Thyroid gland (tissue), 4 donors: ENCODE data around the gene ZBTB37. TPM values are rescaled to one million over a fixed set of nuclear protein-coding genes. Genes with fewer than 3 reads are reported as not detected.

Experiments used
- DNase-seq, 2 donors: peaks; one replicate each; pipeline ENCODE4 v3.0.0-alpha.2; 2019
- H3K27ac ChIP-seq, 3 donors: fragments of 200-600 bp; sonication (generic); 1 replicate in 2 of 3; 2 replicates in 1 of 3; pipeline ENCODE4 v1.5.1; 2016 to 2019; ENCODE audit warnings: mild to moderate bottlenecking in 1 of 3, moderate library complexity in 1 of 3
- H3K27me3 ChIP-seq: fragments of 200-600 bp; sonication (generic); one replicate; pipeline ENCODE4 v1.5.1; 2019
- H3K36me3 ChIP-seq, 2 donors: fragments of 200-600 bp; sonication (generic); one replicate each; pipeline ENCODE4 v1.5.1; 2016 to 2019
- H3K4me1 ChIP-seq, 2 donors: fragments of 200-600 bp; sonication (generic); one replicate each; pipeline ENCODE4 v1.5.1; 2017 to 2019
- H3K4me3 ChIP-seq, 3 donors: fragments of 200-600 bp; sonication (generic); replicated peaks in 1 of 3; 1 replicate in 2 of 3; 2 replicates in 1 of 3; pipeline ENCODE4 v1.5.1; 2016; ENCODE audit warnings: mild to moderate bottlenecking in 1 of 3
- H3K9me3 ChIP-seq: fragments of 200-600 bp; sonication (generic); one replicate; pipeline ENCODE4 v1.5.1; 2017
- POLR2A ChIP-seq, 2 donors: fragments of 450-650 bp; IDR thresholded peaks; one replicate each; pipeline ENCODE4 v1.6.1; 2017; ENCODE audit warnings: antibody characterized with exemption in 2 of 2, mild to moderate bottlenecking in 2 of 2, moderate library complexity in 1 of 2
- WGBS, 2 donors: methylation state at CpG; one replicate each; pipeline ENCODE4 v1.1.5; 2017; 5-methylcytosine and 5-hydroxymethylcytosine counted together
- intact Hi-C: fragments of 100-400 bp; cut with DNase I; formaldehyde crosslinking; loops from one replicate; pipeline ENCODE4 v1.15.1; 2023
- total RNA-seq, 4 donors: library from RNA; depleted of rRNA; stranded (reverse); fragments of >200 nt; gene quantifications; one replicate each; pipeline ENCODE4 v1.2.3, GENCODE V29; 2016
- TF ChIP-seq, protein P1 (sequence below), 6 experiments: fragments of 200-600 bp in 3 of 6; fragments of 450-650 bp in 3 of 6; sonication (generic) in 3 of 6; IDR thresholded peaks; one replicate each; pipeline ENCODE4 v1.5.1; 2016 to 2019; ENCODE audit warnings: antibody characterized with exemption in 6 of 6, mild to moderate bottlenecking in 2 of 6, inconsistent platforms in 1 of 6, moderate library complexity in 1 of 6

ZBTB37 gene
- total RNA-seq, 4 donors from 2014 or later, result 14.6 to 24.4 (median 17.3) TPM

DNA sequence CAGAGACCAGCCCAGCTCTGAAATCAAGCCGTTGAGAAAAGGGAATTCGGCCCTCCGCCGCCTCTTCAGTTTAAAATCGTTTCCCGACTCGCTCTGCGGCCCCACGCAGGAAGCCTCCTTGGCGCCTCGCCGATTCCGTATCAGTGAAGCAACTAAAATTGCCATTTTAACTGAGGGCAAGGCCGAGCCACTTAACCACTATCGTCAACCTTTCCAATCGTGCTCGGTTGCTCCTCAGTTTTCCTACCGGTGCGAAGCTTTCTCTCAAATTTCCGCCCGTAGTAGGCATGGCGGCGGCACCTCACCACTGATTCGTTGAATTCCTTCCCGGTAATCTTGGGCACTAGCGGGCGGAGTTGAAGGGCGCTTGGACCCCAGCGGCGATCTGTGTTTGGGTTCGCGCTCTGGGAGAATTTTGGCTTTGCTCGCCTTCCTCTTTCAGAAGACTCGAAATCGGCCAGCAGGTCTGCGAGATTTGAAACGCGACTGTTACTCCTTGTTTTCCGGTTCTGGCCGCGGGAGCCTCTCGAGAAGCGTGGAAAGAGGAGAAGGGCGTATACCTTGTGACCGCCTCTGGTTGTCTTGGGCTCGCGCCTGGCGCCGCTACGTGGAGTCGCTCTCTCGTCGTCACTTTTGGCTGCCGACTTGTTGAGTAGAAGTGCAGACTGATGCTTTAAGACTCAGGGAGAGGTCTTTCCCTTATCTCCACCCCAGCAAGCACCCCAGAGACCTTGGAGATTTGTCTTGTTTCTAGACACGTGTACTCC lies 43.7 kb upstream of the ZBTB37 start, which contains the start of the genes CENPL and DARS2:
Gene CENPL, minus strand, starts transcription at position 569 of the 767 bp plus-strand sequence. CDS start 13,584 bp downstream, outside the sequence.
Gene DARS2, plus strand, starts transcription at position 359 of the 767 bp plus-strand sequence. CDS start 557 bp downstream, outside the sequence.
- intact Hi-C loops, result loop anchor here (5.0 to 10.0 kb wide), 2 partner anchors 43 to 400 kb away; partner anchors contain the start of genes GAS5 and ZBTB37
- Histone ChIP-seq H3K9me3 (no peaks in the 10 kb centered on the region), H3K27me3 (no peaks in the 10 kb centered on the region), H3K4me1 (peaks cover 5 to 10% of the 10 kb centered on the region in 2 donors), H3K36me3 (no peaks in the 10 kb centered on the region), H3K27ac (peak within 1 kb of the TSS; percentile 66 to 95 (median 80)), H3K4me3 (peak within 1 kb of the TSS; percentile 26 to 84 (median 49))
- peak; percentile 97 to 99 for DNase-seq
- WGBS, 2 donors, result 1% methylated on average over 43 to 55 of the region's 55 CpGs
- peak in 1 of 2 donors; percentile 58 for TF ChIP-seq POLR2A (IDR thresholded peaks at IDR 0.05)
- TF ChIP-seq, protein P1, sequence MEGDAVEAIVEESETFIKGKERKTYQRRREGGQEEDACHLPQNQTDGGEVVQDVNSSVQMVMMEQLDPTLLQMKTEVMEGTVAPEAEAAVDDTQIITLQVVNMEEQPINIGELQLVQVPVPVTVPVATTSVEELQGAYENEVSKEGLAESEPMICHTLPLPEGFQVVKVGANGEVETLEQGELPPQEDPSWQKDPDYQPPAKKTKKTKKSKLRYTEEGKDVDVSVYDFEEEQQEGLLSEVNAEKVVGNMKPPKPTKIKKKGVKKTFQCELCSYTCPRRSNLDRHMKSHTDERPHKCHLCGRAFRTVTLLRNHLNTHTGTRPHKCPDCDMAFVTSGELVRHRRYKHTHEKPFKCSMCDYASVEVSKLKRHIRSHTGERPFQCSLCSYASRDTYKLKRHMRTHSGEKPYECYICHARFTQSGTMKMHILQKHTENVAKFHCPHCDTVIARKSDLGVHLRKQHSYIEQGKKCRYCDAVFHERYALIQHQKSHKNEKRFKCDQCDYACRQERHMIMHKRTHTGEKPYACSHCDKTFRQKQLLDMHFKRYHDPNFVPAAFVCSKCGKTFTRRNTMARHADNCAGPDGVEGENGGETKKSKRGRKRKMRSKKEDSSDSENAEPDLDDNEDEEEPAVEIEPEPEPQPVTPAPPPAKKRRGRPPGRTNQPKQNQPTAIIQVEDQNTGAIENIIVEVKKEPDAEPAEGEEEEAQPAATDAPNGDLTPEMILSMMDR (IDR thresholded peaks at IDR 0.05), result no peak

DNA sequence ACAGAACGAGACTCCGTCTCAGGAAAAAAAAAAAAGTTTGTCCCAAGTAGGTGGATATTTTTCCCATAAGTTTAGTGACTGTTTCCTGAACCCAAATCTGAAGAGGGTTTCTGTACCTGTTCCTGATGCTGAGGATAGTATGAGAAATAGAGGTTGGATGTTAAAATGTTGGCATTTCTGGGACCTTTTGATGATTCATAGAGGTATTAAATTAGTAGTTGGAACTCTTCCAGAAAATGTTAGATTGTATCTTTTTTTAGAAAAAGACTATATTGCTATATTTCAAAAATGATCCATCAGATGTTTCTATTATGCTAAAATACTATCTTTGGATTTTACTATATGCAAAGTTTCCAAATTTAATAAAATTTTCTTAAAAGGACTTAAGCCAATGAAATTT lies 40.6 kb upstream of the ZBTB37 start:
- H3K4me3 ChIP-seq, result no peak overlapping the region
- H3K36me3 ChIP-seq, result peaks cover 6 to 7% of the 10 kb centered on the region in 2 donors
- H3K4me1 ChIP-seq, result peaks cover 5 to 10% of the 10 kb centered on the region in 2 donors
- WGBS, 2 donors, result 90 to 95% methylated on average over 2 of the region's 2 CpGs
- no peak overlapping the region for H3K27ac ChIP-seq
- H3K9me3 ChIP-seq, result no peaks in the 10 kb centered on the region
- TF ChIP-seq, protein P1 (IDR thresholded peaks at IDR 0.05), result no peak
- TF ChIP-seq POLR2A (IDR thresholded peaks at IDR 0.05), result no peak
- DNase-seq, result no peak
- H3K27me3 ChIP-seq, result no peaks in the 10 kb centered on the region
- intact Hi-C loops, result loop anchor here (5.0 to 10.0 kb wide), 2 partner anchors 40 to 403 kb away; partner anchors contain the start of genes GAS5 and ZBTB37

DNA sequence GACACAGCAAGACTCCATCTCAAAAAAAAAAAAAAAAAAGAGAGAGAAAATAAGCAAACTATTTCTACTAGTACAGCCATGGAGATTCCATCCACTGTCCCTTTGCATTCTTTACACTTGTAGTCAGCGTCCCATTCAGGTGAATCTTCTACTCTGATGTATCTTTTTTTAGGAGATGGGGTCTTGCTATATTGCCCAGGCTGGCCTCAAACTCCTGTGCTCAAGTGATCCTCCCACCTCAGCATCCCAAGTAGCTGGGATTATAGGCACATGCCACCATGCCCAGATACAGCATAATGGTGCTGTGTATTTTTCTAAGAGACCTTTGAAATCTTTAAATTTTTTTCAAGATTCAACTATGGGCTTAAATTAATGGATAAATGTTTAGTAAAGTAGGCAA lies 35.4 kb upstream of the ZBTB37 start:
- DNase-seq, result no peak
- H3K27ac ChIP-seq, result no peak overlapping the region
- peaks cover 6 to 22% of the 10 kb centered on the region in 2 donors for H3K36me3 ChIP-seq
- H3K4me1 ChIP-seq, result no peaks in the 10 kb centered on the region
- no peak overlapping the region for H3K4me3 ChIP-seq
- 92 to 94% methylated on average over 1 of the region's 1 CpG for WGBS, 2 donors
- H3K9me3 ChIP-seq, result no peaks in the 10 kb centered on the region
- no peak for TF ChIP-seq POLR2A (IDR thresholded peaks at IDR 0.05)
- TF ChIP-seq, protein P1 (IDR thresholded peaks at IDR 0.05), result no peak
- no peaks in the 10 kb centered on the region for H3K27me3 ChIP-seq
- intact Hi-C loops, result no loop called here

DNA sequence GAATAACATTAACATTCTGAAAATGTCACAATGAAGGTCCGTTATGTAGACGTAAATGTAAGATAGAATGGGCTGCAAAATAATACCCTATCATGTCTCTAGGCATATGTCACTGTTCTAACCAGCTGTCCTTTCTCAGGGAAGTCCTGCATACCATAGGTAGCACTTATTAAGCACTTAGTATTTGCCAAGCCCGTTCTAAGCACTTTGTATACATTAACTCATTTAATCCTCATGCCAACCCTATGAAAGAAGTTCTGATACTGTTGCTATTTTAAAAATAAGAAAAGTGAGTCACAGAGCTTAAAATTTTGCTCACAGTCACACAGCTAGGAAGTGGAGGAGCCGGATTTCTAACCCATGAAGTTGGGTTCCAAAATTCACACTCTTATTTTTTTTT lies 16.1 kb upstream of the ZBTB37 start:
- no peaks in the 10 kb centered on the region for H3K4me1 ChIP-seq
- H3K27me3 ChIP-seq, result no peaks in the 10 kb centered on the region
- no peak for TF ChIP-seq POLR2A (IDR thresholded peaks at IDR 0.05)
- TF ChIP-seq, protein P1 (IDR thresholded peaks at IDR 0.05), result no peak
- H3K4me3 ChIP-seq, result no peak overlapping the region
- H3K36me3 ChIP-seq, result peaks cover 0 to 4% of the 10 kb centered on the region in 2 donors
- no peaks in the 10 kb centered on the region for H3K9me3 ChIP-seq
- intact Hi-C loops, result no loop called here
- no peak overlapping the region for H3K27ac ChIP-seq
- no peak for DNase-seq
- WGBS, 2 donors, result 90 to 91% methylated on average over 4 of the region's 4 CpGs

DNA sequence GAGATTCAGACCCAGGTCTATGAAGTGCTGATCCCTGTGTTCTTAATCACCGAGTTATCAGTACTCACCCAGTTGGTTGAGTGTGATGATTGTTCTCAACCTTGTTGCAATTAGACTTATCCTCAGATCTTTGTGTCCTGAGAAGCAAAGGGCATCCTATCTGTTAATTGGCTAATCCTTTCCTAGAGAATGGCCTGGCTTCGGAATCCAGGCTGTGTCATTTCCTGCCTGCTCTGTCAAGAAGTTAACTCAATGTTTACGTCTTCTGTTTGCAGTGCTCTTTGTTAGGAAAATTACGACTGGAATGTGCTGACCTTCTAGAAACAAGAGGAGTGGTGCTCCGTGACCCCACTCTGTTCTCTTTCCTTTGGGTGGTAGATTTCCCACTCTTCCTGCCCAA lies 15.1 kb upstream of the ZBTB37 start:
- no peaks in the 10 kb centered on the region for H3K27me3 ChIP-seq
- H3K36me3 ChIP-seq, result peaks cover under 1 to 10% of the 10 kb centered on the region in 2 donors
- no peaks in the 10 kb centered on the region for H3K4me1 ChIP-seq
- 61 to 82% methylated on average over 5 of the region's 5 CpGs for WGBS, 2 donors
- intact Hi-C loops, result no loop called here
- TF ChIP-seq, protein P1 (IDR thresholded peaks at IDR 0.05), result no peak
- no peak for TF ChIP-seq POLR2A (IDR thresholded peaks at IDR 0.05)
- H3K9me3 ChIP-seq, result no peaks in the 10 kb centered on the region
- no peak overlapping the region for H3K4me3 ChIP-seq
- no peak overlapping the region for H3K27ac ChIP-seq
- DNase-seq, result no peak
